ENCODE data around the gene P2RX6. TPM values are rescaled to one million over a fixed set of nuclear protein-coding genes. Genes with fewer than 3 reads are reported as not detected.

Gene P2RX6
- total RNA-seq, 2 experiments from 2014 or later, result 0.22 to 0.25 TPM

- no peak overlapping the region for H3K4me3 Mint-ChIP-seq
- ATAC-seq (no peak), DNase-seq (no peak)
- POLR2A ChIA-PET, result interaction anchor here (0.7 kb wide), 1 partner anchor 28 kb away, joined by 3 read pairs; the partner anchor contains the start of gene P2RX6
- H3K27ac Mint-ChIP-seq, result no peak overlapping the region
- peaks cover 15% of the 10 kb centered on the region for H3K4me1 Mint-ChIP-seq (ENCODE audit: low read depth)
- intact Hi-C loops (cut with micrococcal nuclease), result loop anchor here (10.0 kb wide), 1 partner anchor 52 kb away; no protein-coding TSS in a partner anchor
- peaks cover 25% of the 10 kb centered on the region for H3K27me3 Mint-ChIP-seq
- no peaks in the 10 kb centered on the region for H3K36me3 Mint-ChIP-seq (ENCODE audit: low read depth)
- no peaks in the 10 kb centered on the region for H3K9me3 Mint-ChIP-seq
- no peak for TF ChIP-seq CTCF (IDR thresholded peaks at IDR 0.05)
- CTCF ChIA-PET, result no interaction called here
Measured at GRCh38 chr22:21042978-21043859, 28.3 kb downstream of the P2RX6 start.

GRCh38 chr22:21043860-21044535 lies 29.0 kb downstream of the P2RX6 start:
- Mint-ChIP-seq H3K36me3 (ENCODE audit: low read depth) (no peaks in the 10 kb centered on the region), H3K27me3 (peaks cover 21% of the 10 kb centered on the region), H3K9me3 (no peaks in the 10 kb centered on the region), H3K4me1 (ENCODE audit: low read depth) (peaks cover 15% of the 10 kb centered on the region), H3K4me3 (no peak overlapping the region), H3K27ac (no peak overlapping the region)
- POLR2A ChIA-PET, result interaction anchor here (0.7 kb wide), 1 partner anchor 29 kb away, joined by 3 read pairs; the partner anchor contains the start of gene P2RX6
- no peak for TF ChIP-seq CTCF (IDR thresholded peaks at IDR 0.05)
- DNase-seq, result no peak
- intact Hi-C loops (cut with micrococcal nuclease), result loop anchor here (10.0 kb wide), 1 partner anchor 51 kb away; no protein-coding TSS in a partner anchor
- CTCF ChIA-PET, result interaction anchor here (1.0 kb wide), 1 partner anchor 59 kb away, joined by 3 read pairs; no protein-coding TSS in a partner anchor
- ATAC-seq, result no peak

GRCh38 chr22:21044931-21045584 lies 30.1 kb downstream of the P2RX6 start:
- Mint-ChIP-seq H3K27ac (no peak overlapping the region), H3K4me3 (no peak overlapping the region), H3K4me1 (ENCODE audit: low read depth) (peaks cover 15% of the 10 kb centered on the region), H3K36me3 (ENCODE audit: low read depth) (no peaks in the 10 kb centered on the region), H3K9me3 (no peaks in the 10 kb centered on the region), H3K27me3 (peaks cover 21% of the 10 kb centered on the region)
- POLR2A ChIA-PET, result no interaction called here
- peak; percentile 33 for DNase-seq
- ATAC-seq, result no peak
- CTCF ChIA-PET, result interaction anchor here (1.0 to 1.5 kb wide), 2 partner anchors 24 to 58 kb away, joined by 3 to 5 read pairs; no protein-coding TSS in a partner anchor
- intact Hi-C loops (cut with micrococcal nuclease), result loop anchor here (10.0 kb wide), 1 partner anchor 50 kb away; no protein-coding TSS in a partner anchor
- TF ChIP-seq CTCF (IDR thresholded peaks at IDR 0.05), result no peak

GRCh38 chr22:21045585-21046294 lies 30.8 kb downstream of the P2RX6 start, which contains the start of gene LRRC74B:
Gene LRRC74B, plus strand, starts transcription at chr22:21045946. Its CDS starts 41 bp downstream, at chr22:21045987.
- Mint-ChIP-seq H3K27ac (peak within 1 kb of the TSS; percentile 66), H3K4me3 (peak within 1 kb of the TSS; percentile 47)
- intact Hi-C loops (cut with micrococcal nuclease), result loop anchor here (10.0 kb wide), 1 partner anchor 49 kb away; no protein-coding TSS in a partner anchor

More at GRCh38 chr22:21045585-21046294, 30.8 kb downstream of the P2RX6 start, which contains the start of gene LRRC74B:
- peak; percentile 98 for ATAC-seq
- peaks cover 19% of the 10 kb centered on the region for H3K27me3 Mint-ChIP-seq
- no peaks in the 10 kb centered on the region for H3K9me3 Mint-ChIP-seq
- no peaks in the 10 kb centered on the region for H3K36me3 Mint-ChIP-seq (ENCODE audit: low read depth)
- TF ChIP-seq CTCF (IDR thresholded peaks at IDR 0.05), result no peak
- H3K4me1 Mint-ChIP-seq (ENCODE audit: low read depth), result peaks cover 15% of the 10 kb centered on the region
- peak; percentile 83 for DNase-seq
- ChIA-PET CTCF (interaction anchor here (1.5 kb wide), 1 partner anchor 25 kb away, joined by 5 read pairs; no protein-coding TSS in a partner anchor), POLR2A (no interaction called here)

Measured in activated CD8-positive, alpha-beta T cell treated with anti-CD3 and anti-CD28 coated beads for 36 hours (primary cell).